Hematopoietic multipotent progenitor cell treated with erythropoietin and hydrocortisone succinate and interleukin-3 and kit ligand, for 17 days (in vitro differentiated cells): ENCODE results near the gene RPL21.
"Not testable (repeated sequence)": the region's sequence is repeated elsewhere in the genome, so short reads cannot be mapped to it uniquely, and the experiment has no call there.

Source experiments
- DNase-seq: peaks from one replicate; pipeline ENCODE4 v3.0.0-alpha.2; 2015; ENCODE audit warnings: low spot score

RPL21 gene

DNA sequence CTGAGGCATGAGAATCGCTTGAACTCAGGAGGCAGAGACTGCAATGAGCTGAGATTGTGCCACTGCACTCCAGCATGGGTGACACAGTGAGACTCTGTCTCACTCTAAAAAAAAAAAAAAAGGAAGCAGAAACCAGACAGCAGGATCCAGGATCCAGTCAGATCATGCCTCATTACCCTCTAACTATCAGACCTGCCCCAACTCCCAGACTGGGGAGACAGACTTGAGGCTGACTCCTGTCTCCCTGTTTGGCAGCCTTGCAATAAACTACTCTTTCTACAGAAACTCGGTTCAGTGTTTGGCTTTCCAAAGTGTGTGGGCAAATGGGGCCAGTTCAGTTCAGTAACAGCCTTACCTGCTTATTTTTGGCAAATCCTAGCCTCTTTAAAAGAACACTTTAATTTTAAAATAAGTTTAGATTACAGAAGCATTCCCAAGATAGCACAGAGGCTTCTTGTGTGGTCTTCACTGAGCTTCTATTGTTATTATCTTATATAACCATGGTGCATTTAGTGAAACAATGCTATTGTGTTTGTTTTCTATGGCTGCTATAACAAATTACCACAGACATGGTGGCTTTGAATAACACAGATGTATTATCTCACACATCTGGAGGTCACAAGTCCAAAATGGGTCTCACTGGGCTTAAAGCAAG, 37.8 kb downstream of the RPL21 start:
- DNase-seq = no peak

DNA sequence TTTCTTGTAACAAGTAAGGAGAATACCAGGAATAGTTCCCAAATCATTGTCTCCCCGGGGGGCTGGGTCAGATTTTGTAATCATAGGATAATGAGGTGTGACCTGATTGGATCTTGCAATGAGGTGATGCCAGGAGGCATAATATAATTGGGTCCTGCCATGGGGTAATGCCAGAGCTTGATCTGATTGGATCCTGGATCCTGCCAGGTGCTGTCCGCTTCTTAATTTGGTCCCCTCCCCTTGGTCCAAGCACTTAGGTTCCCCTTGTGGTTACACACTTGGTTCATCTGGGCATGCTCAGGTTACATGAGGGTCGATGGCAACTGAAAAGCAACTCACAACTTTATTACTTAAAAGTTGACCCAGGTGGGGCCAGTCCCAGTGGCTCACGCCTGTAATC, 39.4 kb downstream of the RPL21 start:
- DNase-seq = no peak

DNA sequence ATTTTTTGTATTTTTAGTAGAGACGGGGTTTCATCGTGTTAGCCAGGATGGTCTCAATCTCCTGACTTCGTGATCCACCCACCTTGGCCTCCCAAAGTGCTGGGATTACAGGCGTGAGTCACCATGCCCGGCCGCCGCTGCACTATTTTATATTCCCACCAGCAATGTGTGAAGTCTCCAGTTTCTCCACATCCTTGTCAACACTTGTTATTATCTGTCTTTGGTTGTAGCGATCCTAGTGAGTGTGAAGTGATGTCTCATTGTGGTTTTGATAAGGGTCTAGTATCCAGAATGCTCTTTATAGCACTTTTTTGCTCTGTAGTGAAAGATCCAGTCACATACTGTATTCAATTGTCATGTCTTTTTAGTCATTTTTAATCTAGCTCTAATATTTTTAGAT, 40.6 kb downstream of the RPL21 start:
- not testable (repeated sequence) for DNase-seq

DNA sequence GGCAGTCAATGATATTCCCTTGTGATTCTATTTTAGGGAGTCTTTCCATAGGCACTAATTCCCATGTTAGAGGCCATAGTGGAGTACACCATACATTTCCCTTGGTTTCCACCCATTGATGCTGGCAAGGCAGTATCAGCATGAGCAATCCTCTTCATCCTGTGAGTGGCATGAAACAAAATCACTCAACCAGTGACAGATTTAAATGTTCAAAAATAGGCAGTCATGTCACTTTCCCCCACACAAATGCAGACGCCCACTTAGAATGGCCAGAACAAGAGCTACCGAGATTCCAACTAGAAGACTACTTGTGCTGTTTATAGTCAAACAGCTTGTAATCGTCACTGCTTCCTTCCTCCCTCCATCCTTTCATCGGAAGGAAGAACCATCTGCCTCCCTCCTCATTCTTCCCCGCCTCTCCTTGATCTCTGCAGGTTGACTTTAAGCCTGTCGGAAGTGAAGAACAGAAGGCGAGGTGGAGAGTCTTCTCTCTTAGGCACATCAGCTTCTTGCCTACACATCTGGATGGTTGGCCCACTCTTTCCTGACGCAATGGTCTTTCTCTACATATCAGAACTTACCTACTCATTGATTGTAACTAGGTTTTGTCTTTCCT, 41.8 kb downstream of the RPL21 start:
- no peak for DNase-seq

DNA sequence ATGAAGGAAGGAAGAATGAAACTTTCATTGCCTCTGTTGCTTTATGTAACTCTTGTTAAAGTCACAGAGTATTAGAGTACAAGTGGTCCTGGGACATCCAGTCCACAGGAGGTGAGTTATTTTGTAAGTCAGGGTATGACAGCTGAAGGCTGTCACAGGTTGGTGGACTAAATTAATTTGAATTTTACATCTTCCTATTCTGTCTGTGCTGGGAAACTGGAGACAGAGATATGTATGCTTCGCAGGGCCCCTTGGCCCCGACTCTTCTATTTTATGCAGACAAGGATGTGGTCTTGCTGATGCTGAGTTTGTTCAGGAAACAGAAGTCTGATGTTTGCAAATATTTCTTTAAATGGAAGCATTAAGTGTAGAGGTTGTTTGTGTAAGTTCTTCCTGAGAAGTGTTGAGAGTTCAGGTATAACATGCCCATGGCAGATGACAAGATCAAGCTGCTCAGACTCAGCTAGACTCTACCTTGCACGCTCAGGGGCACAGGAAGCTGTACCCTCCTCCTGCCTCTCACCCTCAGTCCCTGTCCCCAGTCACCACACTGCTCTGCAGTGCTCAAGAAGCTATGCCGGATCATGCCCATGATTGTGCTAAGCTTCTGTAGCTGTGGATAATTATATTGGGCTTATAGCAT, 42.6 kb downstream of the RPL21 start:
- no peak for DNase-seq

DNA sequence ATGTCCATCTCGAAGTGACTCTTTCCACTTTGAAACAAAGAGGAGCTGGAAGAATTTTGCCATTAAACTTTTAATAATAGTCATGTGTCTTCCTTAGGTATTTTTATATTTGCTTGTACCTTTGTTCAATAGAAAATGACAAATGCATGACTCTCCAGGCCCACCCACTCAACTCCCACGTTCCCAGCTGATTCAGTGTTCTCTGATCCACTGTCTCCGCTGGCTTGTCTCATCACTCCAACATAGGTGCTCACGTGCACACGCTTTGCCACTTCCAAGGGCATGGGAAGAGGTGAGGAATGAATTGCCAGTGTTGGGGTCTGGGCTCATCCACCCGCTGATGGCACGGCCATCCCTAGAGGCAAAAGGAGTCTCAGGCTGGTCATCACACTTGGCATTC, 43.7 kb downstream of the RPL21 start:
- no peak for DNase-seq

DNA sequence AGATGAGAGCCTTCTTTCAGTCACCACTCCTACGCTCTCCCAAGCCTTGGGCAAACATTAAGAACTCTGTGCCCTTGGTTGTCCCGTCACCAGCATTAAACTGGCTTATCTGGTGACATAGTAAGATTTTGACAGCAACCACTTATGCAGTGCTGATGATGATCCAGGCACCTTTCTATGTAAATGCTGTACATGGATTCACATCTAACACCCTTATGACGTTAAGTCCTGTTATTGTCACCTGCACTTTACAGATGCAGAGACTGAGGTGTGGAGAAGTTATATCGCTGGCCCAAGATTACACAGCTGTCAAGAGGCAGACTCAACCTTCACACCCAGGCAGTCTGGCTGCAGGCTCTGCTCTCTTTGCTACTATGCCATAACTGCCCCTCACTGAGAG, 44.3 kb downstream of the RPL21 start:
- no peak for DNase-seq

DNA sequence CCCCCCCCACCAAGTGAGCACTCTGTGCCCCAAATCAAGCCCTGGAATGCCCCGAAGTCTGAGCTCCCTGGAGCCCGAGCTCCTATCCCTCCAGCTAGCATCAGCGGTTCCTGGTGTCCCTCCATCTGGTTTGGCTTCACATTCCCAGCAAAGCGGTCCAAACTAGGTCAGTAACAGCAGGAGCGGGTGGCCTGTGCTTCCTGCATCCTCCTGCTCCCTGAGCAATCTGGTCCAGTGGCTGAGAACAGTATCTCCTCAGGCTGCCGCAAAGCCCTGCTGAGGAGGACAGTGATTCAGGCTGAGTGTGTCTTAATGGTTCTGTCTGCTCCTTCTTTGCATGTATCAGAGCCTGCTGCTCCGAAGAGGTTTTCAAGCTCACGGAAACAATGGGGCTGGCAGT, 45.1 kb downstream of the RPL21 start:
- DNase-seq = no peak

DNA sequence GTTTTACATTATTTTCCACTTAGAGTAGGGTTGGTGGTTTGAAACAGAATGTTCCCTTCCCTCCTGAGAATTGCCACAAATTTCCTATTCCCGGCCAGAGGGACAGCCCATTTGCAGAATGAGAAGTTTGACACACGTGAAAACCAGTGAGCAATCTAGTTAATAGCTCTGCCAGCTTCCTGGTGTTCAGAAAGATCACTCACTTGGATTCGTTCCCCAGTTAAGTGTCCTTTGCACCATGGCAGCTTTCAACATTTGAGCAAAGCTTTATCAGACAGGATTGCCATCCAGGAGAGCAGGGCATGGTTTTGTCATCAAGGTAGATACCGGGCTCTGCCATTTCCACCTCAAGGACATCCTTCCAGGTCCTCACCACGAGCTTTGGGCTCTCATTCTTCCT, 47.5 kb downstream of the RPL21 start:
- no peak for DNase-seq

DNA sequence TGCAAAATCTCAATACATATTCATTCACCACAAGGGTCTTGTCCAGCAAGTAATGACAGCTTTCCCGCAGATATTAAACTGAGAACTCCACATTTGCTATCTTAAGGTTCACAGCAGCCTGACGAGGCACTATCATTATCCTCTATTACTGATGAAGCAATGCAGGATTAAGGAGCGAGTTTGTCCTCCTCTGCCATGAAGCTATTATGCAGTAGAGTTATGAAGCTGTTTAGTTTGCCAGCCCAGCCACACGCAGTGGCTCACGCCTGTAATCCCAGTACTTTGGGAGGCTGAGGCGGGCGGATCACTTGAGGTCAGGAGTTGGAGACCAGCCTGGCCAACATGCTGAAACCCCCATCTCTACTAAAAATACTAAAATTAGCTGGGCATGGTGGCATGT, 49.0 kb downstream of the RPL21 start:
- not testable (repeated sequence) for DNase-seq

DNA sequence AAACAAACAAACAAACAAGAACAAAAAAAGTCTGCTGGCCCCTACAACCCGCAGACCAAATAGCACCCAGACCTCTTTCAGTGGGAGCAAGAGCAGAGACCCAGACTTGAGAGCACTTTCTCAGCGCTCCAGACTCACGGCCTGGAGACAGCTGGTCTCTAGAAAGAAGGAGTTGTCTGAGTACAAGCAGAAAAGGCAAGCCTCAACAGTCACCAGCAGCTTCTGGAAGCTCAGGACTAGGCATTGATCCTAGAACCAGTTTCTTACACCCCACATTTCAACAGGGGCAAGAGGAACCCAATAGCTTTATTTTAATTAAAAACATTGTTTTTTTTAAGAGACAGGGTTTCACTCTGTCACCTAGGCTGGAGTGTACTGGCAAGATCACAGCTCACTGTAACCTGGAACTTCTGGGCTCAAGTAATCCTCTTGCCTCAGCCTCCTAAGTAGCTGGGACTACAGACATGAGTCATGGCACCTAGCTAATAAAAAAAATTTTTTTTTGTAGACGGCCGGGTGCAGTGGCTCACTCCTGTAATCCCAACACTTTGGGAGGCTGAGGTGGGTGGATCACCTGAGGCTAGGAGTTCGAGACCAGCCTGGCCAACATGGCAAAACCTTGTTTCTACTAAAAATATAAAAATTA, 49.7 kb downstream of the RPL21 start:
- no peak for DNase-seq

DNA sequence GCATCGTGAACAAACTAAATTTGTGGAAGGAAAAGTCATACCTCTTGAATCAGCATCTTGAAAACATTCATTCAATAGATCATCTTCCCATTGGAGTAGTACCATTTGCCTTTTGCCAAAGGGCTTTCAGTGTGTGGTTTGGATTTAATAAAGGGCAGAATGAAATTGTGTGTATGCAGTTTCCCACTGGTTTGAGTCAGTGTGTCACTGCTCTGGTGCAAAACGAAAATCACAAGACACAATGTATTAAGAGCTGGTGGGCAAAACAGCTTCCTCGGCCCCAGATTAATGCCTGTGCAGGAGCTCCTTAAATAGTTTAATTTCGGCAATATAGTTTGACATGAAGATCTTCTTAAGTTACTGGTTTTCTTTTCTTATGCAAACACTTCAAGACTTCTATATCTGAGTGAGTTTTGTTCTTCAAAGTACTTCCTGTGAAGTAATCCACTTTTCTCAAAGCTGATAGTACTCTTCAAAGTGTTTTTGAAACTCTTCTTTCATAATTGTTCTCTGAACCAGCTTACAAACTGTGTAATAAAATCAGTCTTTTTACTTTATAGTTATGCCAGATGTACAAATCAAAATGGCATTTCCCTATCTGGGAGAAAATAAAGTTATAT, 51.4 kb downstream of the RPL21 start:
- DNase-seq = no peak

DNA sequence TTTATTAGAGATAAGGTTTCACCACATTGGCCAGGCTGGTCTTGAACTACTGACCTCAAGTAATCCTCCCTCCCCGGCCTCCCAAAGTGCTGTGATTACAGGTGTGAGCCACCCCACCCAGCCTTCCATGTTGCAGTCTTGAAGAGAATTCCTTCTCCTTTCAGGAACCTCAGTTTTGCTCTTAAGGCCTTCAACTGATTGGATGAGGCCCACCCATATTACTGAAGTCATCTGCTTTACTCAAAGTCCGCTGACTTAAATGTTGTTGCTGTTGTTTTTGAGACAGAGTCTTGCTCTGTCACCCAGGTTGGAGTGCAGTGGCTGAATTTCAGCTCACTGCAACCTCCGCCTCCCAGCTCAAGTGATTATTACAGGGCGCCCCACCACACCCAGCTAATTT, 52.7 kb downstream of the RPL21 start:
- DNase-seq = no peak

DNA sequence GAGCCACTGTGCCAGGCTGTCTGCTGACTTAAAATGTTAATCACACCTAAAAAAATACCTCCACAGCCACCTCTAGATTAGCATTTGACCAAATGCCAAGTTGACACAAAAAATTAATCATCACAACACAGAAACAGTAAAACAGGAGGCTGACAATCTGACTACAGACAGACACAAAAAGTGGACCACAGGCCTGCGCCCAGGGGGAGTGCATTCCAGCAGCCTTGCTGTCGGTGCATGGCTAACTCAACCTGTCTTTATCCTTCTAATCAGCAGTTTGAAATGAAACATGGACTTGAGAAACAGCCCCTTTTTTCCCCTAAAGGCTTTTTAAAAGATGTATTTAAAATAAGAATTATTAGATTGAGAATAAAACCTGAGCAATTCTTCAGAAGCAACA, 53.3 kb downstream of the RPL21 start:
- DNase-seq = no peak
